Activated T-cell treated with anti-CD3 and anti-CD28 coated beads, Interleukin-2, amount 50 U/mL, for 72 hours (primary cell): Measurements from ENCODE around the gene EPB41L1. TPM values are rescaled to one million over a fixed set of nuclear protein-coding genes. Genes with fewer than 3 reads are reported as not detected.

Experiments
- ATAC-seq, 2 donors: fragments of 150-1000 bp; cut with Tn5 transposase; replicated peaks in 1 of 2; 2 replicates each; pipeline ENCODE4 v1.10.0; 2021; ENCODE audit warnings: moderate library complexity in 2 of 2, mild to moderate bottlenecking in 1 of 2
- DNase-seq, 2 donors: peaks; one replicate each; pipeline ENCODE4 v3.0.0; 2021 to 2022; ENCODE audit warnings: mixed read lengths in 1 of 2
- H3K27ac Mint-ChIP-seq: one replicate; pipeline ENCODE4 v1.8.0; 2022; ENCODE audit warnings: mild to moderate bottlenecking, moderate library complexity, mixed read lengths
- H3K27me3 Mint-ChIP-seq: one replicate; pipeline ENCODE4 v1.8.0; 2022; ENCODE audit warnings: low read depth, mixed read lengths
- H3K36me3 Mint-ChIP-seq, 2 donors: one replicate each; pipeline ENCODE4 v1.8.0; 2022; ENCODE audit warnings: mixed read lengths in 2 of 2, mild to moderate bottlenecking in 1 of 2; ENCODE audit not compliant: insufficient read depth in 2 of 2
- H3K4me1 Mint-ChIP-seq: one replicate; pipeline ENCODE4 v1.8.0; 2022; ENCODE audit warnings: low read depth, mixed read lengths
- H3K4me3 Mint-ChIP-seq, 2 donors: one replicate each; pipeline ENCODE4 v1.8.0; 2022; ENCODE audit warnings: mild to moderate bottlenecking in 2 of 2, mixed read lengths in 2 of 2, moderate library complexity in 2 of 2
- H3K9me3 Mint-ChIP-seq, 2 donors: one replicate each; pipeline ENCODE4 v1.8.0; 2022; ENCODE audit warnings: mixed read lengths in 2 of 2
- total RNA-seq, 2 donors: library from RNA; stranded (reverse); gene quantifications; one replicate each; pipeline ENCODE4 v1.2.3, GENCODE V29; 2022

EPB41L1 gene
- total RNA-seq, 2 donors from 2014 or later: 0.51 to 0.70 TPM

- H3K36me3 Mint-ChIP-seq: peaks cover 0 to 1% of the 10 kb centered on the region in 2 donors
- peak; percentile 84 to 85 for DNase-seq
- H3K27me3 Mint-ChIP-seq: no peaks in the 10 kb centered on the region
- no peaks in the 10 kb centered on the region for H3K9me3 Mint-ChIP-seq
- ATAC-seq: peak; percentile 97 to 99
- peaks cover 27% of the 10 kb centered on the region for H3K4me1 Mint-ChIP-seq
- peak within 1 kb of the TSS; percentile 94 for H3K27ac Mint-ChIP-seq
- peak within 1 kb of the TSS; percentile 85 for H3K4me3 Mint-ChIP-seq
Observed at GRCh38 chr20:36235892-36236785, 81.6 kb downstream of the EPB41L1 start, which contains the start of gene AAR2. AAR2 (plus strand) TSS chr20:36236478; CDS start chr20:36239869, 3,391 bp downstream.

- H3K36me3 Mint-ChIP-seq: peaks cover 0 to 3% of the 10 kb centered on the region in 2 donors
- H3K27ac Mint-ChIP-seq: peak overlapping the region; percentile 94
- H3K4me3 Mint-ChIP-seq: peak overlapping the region; percentile 85
- DNase-seq (no peak), ATAC-seq (peak; percentile 17 to 26)
- H3K27me3 Mint-ChIP-seq: no peaks in the 10 kb centered on the region
- no peaks in the 10 kb centered on the region for H3K9me3 Mint-ChIP-seq
- H3K4me1 Mint-ChIP-seq: peaks cover 27% of the 10 kb centered on the region
Observed at GRCh38 chr20:36236786-36237121, 82.2 kb downstream of the EPB41L1 start.

- Mint-ChIP-seq H3K4me3 (peak overlapping the region; percentile 85), H3K36me3 (peaks cover 0 to 3% of the 10 kb centered on the region in 2 donors), H3K27ac (peak overlapping the region; percentile 94), H3K9me3 (no peaks in the 10 kb centered on the region), H3K4me1 (peaks cover 27% of the 10 kb centered on the region), H3K27me3 (no peaks in the 10 kb centered on the region)
- no peak for ATAC-seq
- no peak for DNase-seq
Observed at GRCh38 chr20:36237477-36237876, 82.9 kb downstream of the EPB41L1 start.

- DNase-seq (no peak), ATAC-seq (no peak)
- no peaks in the 10 kb centered on the region for H3K27me3 Mint-ChIP-seq
- H3K4me1 Mint-ChIP-seq: peaks cover 27% of the 10 kb centered on the region
- peaks cover 0 to 3% of the 10 kb centered on the region in 2 donors for H3K36me3 Mint-ChIP-seq
- peak overlapping the region; percentile 15 for H3K27ac Mint-ChIP-seq
- H3K9me3 Mint-ChIP-seq: no peaks in the 10 kb centered on the region
- no peak overlapping the region for H3K4me3 Mint-ChIP-seq
Observed at GRCh38 chr20:36238153-36238552, 83.6 kb downstream of the EPB41L1 start.

GRCh38 chr20:36238760-36239159 is 84.2 kb downstream of the EPB41L1 start:
- Mint-ChIP-seq H3K4me3 (peak overlapping the region; percentile 42 to 51), H3K27ac (no peak overlapping the region), H3K27me3 (no peaks in the 10 kb centered on the region), H3K4me1 (peaks cover 27% of the 10 kb centered on the region), H3K36me3 (peaks cover 0 to 3% of the 10 kb centered on the region in 2 donors), H3K9me3 (no peaks in the 10 kb centered on the region)
- ATAC-seq (no peak), DNase-seq (no peak)

GRCh38 chr20:36240076-36240475 is 85.5 kb downstream of the EPB41L1 start:
- no peak overlapping the region for H3K4me3 Mint-ChIP-seq
- DNase-seq (no peak), ATAC-seq (no peak)
- no peak overlapping the region for H3K27ac Mint-ChIP-seq
- no peaks in the 10 kb centered on the region for H3K9me3 Mint-ChIP-seq
- H3K4me1 Mint-ChIP-seq: peaks cover 30% of the 10 kb centered on the region
- peaks cover 0 to 3% of the 10 kb centered on the region in 2 donors for H3K36me3 Mint-ChIP-seq
- H3K27me3 Mint-ChIP-seq: no peaks in the 10 kb centered on the region

GRCh38 chr20:36241678-36242077 is 87.1 kb downstream of the EPB41L1 start:
- DNase-seq (no peak), ATAC-seq (no peak)
- Mint-ChIP-seq H3K27ac (no peak overlapping the region), H3K4me1 (peaks cover 33% of the 10 kb centered on the region), H3K4me3 (no peak overlapping the region), H3K9me3 (no peaks in the 10 kb centered on the region), H3K36me3 (peaks cover 0 to 3% of the 10 kb centered on the region in 2 donors), H3K27me3 (no peaks in the 10 kb centered on the region)

DNA sequence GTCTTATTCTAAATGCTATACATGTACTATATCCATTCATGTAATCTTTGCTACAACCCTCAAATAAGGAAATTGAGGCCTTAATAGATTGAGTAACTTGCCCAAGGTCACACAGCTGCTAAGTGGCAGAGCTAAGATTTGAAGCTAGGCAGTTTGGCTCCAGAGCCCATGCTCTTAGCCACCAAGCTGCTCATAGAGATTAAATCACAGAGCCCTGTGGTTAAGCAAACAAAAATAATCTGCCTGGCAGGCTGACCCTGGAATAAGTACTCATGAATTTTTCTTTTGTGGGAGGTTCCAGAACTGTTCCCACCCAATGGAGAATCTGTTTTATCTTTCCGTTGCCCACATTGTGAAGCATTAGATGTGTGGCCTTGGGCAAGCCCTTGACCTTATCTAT is 89.2 kb downstream of the EPB41L1 start:
- Mint-ChIP-seq H3K27me3 (no peaks in the 10 kb centered on the region), H3K4me3 (no peak overlapping the region), H3K27ac (no peak overlapping the region), H3K4me1 (peaks cover 12% of the 10 kb centered on the region), H3K36me3 (peaks cover 4 to 16% of the 10 kb centered on the region in 2 donors), H3K9me3 (no peaks in the 10 kb centered on the region)
- DNase-seq (no peak), ATAC-seq (no peak)

- Mint-ChIP-seq H3K27ac (no peak overlapping the region), H3K9me3 (no peaks in the 10 kb centered on the region), H3K4me3 (no peak overlapping the region), H3K27me3 (no peaks in the 10 kb centered on the region), H3K36me3 (peaks cover 4 to 20% of the 10 kb centered on the region in 2 donors), H3K4me1 (peaks cover 12% of the 10 kb centered on the region)
- DNase-seq (no peak), ATAC-seq (no peak)
Observed at GRCh38 chr20:36246401-36246800, 91.9 kb downstream of the EPB41L1 start.

DNA sequence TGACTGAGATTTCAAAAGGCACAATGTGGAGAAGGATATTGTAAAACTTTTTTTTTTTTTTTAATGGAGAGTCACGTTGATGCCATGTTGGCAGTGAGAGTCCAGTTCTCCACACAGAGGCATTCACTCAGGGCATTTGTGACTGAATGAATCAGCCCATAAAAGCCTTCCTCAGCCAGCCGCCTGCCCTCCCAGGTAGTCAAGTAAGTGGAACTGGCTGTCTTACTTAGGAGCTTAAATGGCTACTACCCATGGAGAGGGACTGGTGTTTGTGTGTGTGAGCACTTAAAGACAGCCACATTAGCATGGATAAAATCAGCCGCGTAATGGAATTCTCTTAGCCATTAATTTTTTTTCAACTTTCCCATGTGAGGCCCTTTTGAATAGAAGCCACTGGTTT is 94.3 kb downstream of the EPB41L1 start:
- DNase-seq (no peak), ATAC-seq (no peak)
- Mint-ChIP-seq H3K27ac (no peak overlapping the region), H3K9me3 (no peaks in the 10 kb centered on the region), H3K27me3 (no peaks in the 10 kb centered on the region), H3K4me3 (no peak overlapping the region), H3K4me1 (peaks cover 12% of the 10 kb centered on the region), H3K36me3 (peaks cover 4 to 20% of the 10 kb centered on the region in 2 donors)

GRCh38 chr20:36249450-36249849 is 94.9 kb downstream of the EPB41L1 start:
- H3K27me3 Mint-ChIP-seq: no peaks in the 10 kb centered on the region
- no peak for DNase-seq
- no peak overlapping the region for H3K27ac Mint-ChIP-seq
- no peak for ATAC-seq
- no peaks in the 10 kb centered on the region for H3K9me3 Mint-ChIP-seq
- H3K36me3 Mint-ChIP-seq: peaks cover 4 to 20% of the 10 kb centered on the region in 2 donors
- H3K4me3 Mint-ChIP-seq: no peak overlapping the region
- peaks cover 12% of the 10 kb centered on the region for H3K4me1 Mint-ChIP-seq

GRCh38 chr20:36251426-36251825 is 96.9 kb downstream of the EPB41L1 start:
- no peak overlapping the region for H3K27ac Mint-ChIP-seq
- ATAC-seq: no peak
- H3K4me3 Mint-ChIP-seq: no peak overlapping the region
- peaks cover 6% of the 10 kb centered on the region for H3K4me1 Mint-ChIP-seq
- DNase-seq: no peak
- peaks cover 4 to 24% of the 10 kb centered on the region in 2 donors for H3K36me3 Mint-ChIP-seq
- no peaks in the 10 kb centered on the region for H3K9me3 Mint-ChIP-seq
- no peaks in the 10 kb centered on the region for H3K27me3 Mint-ChIP-seq

DNA sequence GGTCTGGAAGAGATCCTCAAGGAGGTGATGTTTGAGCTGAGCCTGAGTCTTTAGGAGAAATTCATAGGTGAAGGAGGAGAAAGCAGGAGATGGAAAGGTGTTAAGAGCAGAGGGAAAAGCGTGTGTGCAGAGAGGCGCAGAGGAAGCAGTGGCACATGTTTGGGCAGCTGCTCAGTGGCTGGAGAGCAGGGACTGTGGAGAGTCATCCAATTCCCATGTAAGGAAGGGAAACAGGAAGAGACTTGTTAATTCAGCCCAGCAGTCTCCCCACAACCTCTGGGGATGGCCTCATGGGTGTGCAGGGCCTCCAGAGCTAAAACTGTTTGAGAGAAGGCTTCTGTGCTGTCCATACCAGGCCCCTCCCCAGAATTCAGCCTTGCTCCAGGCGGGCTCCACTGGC is 98.0 kb downstream of the EPB41L1 start:
- Mint-ChIP-seq H3K4me3 (no peak overlapping the region), H3K36me3 (peaks cover 4 to 21% of the 10 kb centered on the region in 2 donors), H3K27me3 (no peaks in the 10 kb centered on the region), H3K9me3 (no peaks in the 10 kb centered on the region), H3K4me1 (peaks cover 6% of the 10 kb centered on the region), H3K27ac (peak overlapping the region; percentile 31)
- no peak for DNase-seq
- no peak for ATAC-seq
